ENCODE results near the gene MLIP.

Gene MLIP

GRCh38 chr6:54286141-54286540 lies 174.9 kb downstream of the MLIP start:
- no peak for DNase-seq (ENCODE audit: low spot score)

GRCh38 chr6:54288474-54288873 lies 177.2 kb downstream of the MLIP start:
- DNase-seq (ENCODE audit: low spot score) = no peak

- DNase-seq (ENCODE audit: low spot score) = no peak
These were observed 178.2 kb downstream of the MLIP start for GRCh38 chr6:54289426-54289825.

- no peak for DNase-seq (ENCODE audit: low spot score)
These were observed 179.9 kb downstream of the MLIP start for GRCh38 chr6:54291146-54291545.

GRCh38 chr6:54291738-54292137 lies 180.5 kb downstream of the MLIP start:
- no peak for DNase-seq (ENCODE audit: low spot score)

- DNase-seq (ENCODE audit: low spot score) = no peak
These were observed 183.8 kb downstream of the MLIP start for GRCh38 chr6:54294965-54295532.

GRCh38 chr6:54299542-54300269 lies 188.5 kb downstream of the MLIP start:
- DNase-seq (ENCODE audit: low spot score) = no peak

- no peak for DNase-seq (ENCODE audit: low spot score)
These were observed 190.5 kb downstream of the MLIP start for GRCh38 chr6:54301770-54302169.

- DNase-seq (ENCODE audit: low spot score) = no peak
These were observed 196.2 kb downstream of the MLIP start for GRCh38 chr6:54307439-54307910.

GRCh38 chr6:54308289-54308985 lies 197.2 kb downstream of the MLIP start, which contains the start of gene TINAG:
Gene TINAG, plus strand, starts transcription at chr6:54308441. Its CDS starts 110 bp downstream, at chr6:54308551.
- DNase-seq (ENCODE audit: low spot score) = no peak

- no peak for DNase-seq (ENCODE audit: low spot score)
These were observed 197.7 kb downstream of the MLIP start for GRCh38 chr6:54308986-54309315.

- no peak for DNase-seq (ENCODE audit: low spot score)
These were observed 199.3 kb downstream of the MLIP start for GRCh38 chr6:54310377-54311152.

GRCh38 chr6:54315656-54316055 lies 204.4 kb downstream of the MLIP start:
- DNase-seq (ENCODE audit: low spot score) = no peak
